OCI-LY7 (cell line): ENCODE measurements around the gene ANKH.

ENCODE experiments used
- EZH2phosphoT487 ChIP-seq: fragments of 200-600 bp; sonication (generic); IDR thresholded peaks from 2 replicates; pipeline ENCODE4 v1.6.1; 2018; ENCODE audit warnings: low read depth, borderline replicate concordance, mild to moderate bottlenecking, mixed run types, antibody characterized with exemption, low read length, moderate library complexity, mixed read lengths
- TF ChIP-seq, protein P1 (sequence below): fragments of 200-600 bp; sonication (generic); conservative IDR thresholded peaks from 2 replicates; pipeline ENCODE4 v1.5.1; 2014; ENCODE audit warnings: mild to moderate bottlenecking, antibody characterized with exemption, low read length, moderate library complexity, mixed read lengths

DNA sequence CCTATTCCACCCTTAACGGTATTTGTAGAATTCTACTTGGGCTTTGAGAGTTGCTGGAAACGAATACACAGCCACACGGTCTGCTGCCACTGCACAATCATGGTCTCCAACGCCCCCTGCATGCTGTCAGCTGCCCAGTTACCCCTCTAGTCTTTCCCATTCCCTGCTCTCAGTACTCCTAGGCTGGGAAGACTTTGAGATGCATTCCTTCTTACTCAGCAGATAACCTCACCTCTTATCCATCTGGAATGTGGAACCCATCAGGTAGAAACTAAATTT lies 92.8 kb downstream of the ANKH start:
- TF ChIP-seq, protein P1, sequence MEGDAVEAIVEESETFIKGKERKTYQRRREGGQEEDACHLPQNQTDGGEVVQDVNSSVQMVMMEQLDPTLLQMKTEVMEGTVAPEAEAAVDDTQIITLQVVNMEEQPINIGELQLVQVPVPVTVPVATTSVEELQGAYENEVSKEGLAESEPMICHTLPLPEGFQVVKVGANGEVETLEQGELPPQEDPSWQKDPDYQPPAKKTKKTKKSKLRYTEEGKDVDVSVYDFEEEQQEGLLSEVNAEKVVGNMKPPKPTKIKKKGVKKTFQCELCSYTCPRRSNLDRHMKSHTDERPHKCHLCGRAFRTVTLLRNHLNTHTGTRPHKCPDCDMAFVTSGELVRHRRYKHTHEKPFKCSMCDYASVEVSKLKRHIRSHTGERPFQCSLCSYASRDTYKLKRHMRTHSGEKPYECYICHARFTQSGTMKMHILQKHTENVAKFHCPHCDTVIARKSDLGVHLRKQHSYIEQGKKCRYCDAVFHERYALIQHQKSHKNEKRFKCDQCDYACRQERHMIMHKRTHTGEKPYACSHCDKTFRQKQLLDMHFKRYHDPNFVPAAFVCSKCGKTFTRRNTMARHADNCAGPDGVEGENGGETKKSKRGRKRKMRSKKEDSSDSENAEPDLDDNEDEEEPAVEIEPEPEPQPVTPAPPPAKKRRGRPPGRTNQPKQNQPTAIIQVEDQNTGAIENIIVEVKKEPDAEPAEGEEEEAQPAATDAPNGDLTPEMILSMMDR = no peak
- no peak for TF ChIP-seq EZH2phosphoT487
